ENCODE data around the gene SHTN1.

SHTN1 gene

DNA sequence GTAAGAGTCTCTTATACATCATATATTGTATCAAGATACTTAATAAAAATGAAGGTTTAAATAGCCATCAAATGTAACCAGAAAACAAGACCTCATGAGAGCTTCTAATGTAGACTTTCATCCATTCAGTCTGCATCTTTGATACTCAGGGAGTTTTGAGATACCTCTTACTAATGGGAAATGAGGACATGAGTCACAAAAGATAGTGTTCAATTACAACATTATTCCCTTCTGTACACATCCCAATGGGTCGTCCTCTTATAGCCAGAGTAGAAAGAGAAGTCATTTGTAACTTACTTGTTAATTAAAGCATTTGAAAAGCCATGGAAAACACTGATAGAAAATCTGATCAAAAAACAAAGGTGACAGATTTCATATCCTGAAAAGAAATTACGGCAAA lies 19.4 kb downstream of the SHTN1 start:
- no peak for DNase-seq (ENCODE audit: low read depth, low spot score)

DNA sequence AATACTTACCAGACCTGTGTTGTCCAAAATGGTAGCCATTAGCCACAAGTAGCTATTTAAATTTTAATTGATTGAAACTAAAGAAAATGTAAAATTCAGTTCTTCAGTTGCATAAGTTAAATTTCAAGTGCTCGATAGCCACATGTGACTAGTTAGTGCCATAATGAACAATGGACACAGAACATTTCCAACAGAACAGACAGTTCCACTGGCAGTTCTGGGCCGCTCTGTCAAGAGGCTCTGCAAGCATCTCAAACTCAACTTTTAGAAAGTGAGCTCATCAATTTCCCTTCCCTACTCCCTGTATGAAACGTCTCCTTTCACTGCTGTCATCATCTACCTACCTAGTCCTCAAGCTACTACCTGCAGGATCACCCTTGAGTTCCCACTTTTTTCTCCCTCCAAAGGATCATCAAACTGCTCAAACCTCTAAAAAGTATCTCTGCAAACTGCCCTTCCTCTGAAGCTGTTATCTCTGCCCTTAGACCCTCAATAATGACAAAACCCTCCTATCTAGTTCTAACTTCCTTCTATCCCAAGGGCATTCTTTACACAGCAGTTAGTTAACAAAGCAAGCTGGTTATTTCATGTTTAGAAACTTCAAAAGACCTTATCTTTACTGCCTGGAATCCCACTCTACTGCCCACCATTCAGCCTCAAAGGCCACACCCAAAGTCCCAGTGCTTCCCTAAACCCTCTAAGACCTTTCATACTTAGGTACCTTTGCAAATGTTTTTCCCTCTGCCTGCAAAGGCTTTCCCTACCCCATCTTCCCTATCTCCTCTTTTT lies 20.6 kb downstream of the SHTN1 start:
- DNase-seq (ENCODE audit: low read depth, low spot score), result no peak

DNA sequence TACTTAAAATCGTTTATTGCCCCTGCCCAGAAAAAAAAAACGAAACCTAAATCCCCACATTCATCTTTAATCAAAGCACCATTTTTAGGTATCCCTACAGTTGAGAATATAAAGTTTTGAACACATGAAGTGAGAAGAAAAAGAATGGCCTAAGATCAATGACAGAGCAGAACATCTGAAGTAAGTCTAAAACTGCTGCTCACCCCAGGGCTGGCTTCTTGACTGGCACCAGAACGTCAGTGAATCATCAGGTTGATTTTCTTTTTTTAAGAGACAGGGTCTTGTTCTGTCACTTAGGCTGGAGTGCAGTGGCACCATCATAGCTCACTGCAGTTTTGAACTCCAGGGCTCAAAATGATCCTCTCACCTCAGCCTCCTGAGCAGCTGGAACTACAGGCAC lies 24.9 kb downstream of the SHTN1 start:
- no peak for DNase-seq (ENCODE audit: low read depth, low spot score)

DNA sequence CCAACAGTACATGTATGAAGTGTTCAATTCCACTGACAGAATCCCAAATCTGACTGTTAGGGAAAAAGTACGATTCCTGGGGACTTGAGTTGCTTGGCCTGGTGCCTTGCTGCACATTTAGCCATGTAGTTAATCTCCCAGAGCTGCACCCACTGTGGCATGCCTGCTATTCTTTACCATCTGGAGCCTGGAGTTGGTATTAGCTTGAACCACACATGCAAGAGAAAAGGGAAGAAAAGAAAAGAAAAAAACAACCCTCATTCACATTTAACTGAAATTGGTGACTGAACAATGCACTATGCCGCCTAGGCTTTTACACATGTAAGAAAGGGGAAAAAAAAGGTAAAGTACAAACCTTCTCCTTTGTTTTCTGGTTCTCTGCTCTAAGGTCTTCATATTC lies 26.1 kb downstream of the SHTN1 start:
- no peak for DNase-seq (ENCODE audit: low read depth, low spot score)

DNA sequence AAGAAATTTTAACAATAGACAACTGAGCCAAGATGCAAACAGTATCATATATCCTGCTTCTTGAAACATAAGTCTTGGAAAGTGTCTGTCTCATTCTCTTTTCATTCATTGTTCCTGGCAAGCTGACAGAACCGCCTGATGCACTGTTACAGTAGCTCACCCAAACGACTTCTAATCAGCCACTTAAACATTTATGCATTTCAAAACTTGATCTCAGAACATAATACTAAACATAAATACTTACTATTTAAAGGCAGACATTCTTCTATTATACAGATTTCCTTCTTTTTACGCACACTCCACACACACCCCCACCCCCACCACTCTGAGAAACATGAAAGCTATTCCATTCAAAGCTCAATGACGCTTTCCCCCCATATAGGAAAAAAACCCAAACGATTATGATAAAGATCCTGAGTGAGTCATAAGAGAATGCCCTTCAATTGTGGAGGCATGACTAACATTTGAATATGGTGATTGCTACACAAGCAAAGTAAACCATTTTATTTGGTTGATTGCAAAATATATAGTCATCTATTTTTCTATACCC lies 30.5 kb downstream of the SHTN1 start:
- DNase-seq (ENCODE audit: low read depth, low spot score), result no peak

DNA sequence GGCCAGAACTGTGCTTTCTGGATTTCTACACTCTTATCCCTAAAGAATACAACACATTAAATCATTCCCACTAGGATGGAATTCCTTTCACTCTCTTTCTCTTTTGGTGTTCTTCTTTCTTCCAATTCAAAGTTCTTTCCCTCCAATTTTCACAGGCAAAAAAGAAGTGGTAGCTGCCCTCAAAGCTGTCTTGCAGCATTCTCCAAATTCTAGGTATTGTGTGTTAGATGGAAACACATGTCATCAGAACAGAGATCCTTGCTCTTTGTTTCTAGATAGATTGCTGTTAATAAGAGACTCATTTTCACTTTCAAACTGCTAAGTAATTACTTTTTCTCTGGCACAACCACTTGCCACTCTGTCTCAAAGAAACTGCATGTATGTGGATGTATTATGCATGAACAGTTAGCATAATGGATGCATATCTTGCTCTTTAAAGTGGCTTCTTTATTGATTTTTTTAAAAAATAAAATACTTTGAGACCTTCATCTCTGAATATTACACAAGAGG lies 31.0 kb downstream of the SHTN1 start:
- DNase-seq (ENCODE audit: low read depth, low spot score), result no peak

DNA sequence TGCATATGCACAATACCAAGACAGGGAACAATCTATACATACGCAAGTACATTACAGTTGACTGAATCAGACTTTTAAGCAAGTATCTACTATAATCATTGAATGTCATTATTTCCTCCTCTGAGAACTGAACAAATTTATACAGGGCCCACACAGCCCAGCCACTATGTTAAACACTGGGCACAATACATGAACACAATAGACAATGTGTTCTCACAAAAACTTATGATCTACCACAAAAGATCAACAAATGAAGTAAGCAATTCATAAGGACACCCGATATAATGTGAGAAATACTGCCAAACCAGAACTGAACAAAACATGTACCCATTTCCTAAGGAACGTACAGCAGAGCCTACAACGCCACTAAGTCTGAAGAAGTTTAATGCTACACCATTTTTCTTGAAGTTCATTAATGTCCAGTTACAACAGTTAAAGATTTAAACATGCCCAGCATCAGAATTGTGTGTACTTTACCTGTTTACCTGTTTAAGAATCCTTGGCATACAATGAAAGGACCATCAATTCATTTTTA lies 31.5 kb downstream of the SHTN1 start:
- DNase-seq (ENCODE audit: low read depth, low spot score), result no peak

DNA sequence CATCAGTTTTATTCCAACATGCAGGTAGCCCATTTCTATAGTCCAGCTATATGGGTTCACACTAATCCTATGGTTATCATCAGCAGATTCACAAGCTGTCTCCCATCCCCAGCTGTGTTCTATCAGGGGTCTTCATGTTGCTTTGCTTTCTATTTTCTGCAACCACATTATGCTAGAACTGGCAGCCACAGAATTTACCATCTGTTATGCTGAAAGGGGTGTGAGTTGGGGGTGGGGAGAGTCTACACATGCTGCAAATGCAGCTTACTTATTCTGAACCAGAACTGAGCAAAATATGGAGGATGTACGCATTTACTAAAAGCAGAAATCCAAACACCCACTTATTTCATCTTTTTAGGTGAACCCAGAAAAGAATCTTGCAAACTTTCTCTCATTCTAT lies 32.9 kb downstream of the SHTN1 start:
- no peak for DNase-seq (ENCODE audit: low read depth, low spot score)

DNA sequence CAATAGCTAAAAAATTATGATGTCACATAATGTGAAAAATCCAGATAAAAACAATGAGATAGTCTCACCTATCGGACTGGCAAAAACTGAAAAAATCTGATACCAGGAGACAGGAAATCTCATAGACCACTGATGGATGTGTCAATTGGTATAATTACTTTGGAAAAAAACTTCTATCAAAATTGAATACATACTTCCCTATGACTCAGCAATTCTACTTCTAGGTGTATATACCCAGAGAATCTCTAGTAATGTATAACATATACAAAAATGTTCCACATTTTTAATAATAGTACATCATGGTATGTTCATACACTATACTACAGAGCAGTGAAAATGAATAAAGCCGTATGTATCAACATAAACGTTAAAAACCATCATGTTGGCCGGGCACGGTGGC lies 34.9 kb downstream of the SHTN1 start:
- DNase-seq (ENCODE audit: low read depth, low spot score), result no peak

DNA sequence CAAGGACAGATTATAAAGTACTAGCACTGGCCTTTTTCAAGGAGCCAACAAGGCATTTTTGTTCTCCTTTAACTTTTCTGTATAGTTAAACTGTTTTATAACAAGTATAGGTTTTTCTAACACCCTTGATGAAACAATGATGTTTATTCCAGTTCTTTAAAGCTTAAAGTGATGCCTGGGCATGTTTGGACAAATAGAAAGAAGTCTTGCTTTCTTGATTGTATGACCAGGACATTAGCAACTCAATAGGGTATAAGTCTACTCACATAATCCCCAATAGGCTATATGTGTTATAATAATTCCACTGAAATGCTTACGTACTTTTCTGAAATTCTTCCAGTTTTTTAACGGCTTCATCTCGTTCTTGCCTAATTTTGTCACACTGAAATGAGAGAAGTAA lies 36.7 kb downstream of the SHTN1 start:
- no peak for DNase-seq (ENCODE audit: low read depth, low spot score)

DNA sequence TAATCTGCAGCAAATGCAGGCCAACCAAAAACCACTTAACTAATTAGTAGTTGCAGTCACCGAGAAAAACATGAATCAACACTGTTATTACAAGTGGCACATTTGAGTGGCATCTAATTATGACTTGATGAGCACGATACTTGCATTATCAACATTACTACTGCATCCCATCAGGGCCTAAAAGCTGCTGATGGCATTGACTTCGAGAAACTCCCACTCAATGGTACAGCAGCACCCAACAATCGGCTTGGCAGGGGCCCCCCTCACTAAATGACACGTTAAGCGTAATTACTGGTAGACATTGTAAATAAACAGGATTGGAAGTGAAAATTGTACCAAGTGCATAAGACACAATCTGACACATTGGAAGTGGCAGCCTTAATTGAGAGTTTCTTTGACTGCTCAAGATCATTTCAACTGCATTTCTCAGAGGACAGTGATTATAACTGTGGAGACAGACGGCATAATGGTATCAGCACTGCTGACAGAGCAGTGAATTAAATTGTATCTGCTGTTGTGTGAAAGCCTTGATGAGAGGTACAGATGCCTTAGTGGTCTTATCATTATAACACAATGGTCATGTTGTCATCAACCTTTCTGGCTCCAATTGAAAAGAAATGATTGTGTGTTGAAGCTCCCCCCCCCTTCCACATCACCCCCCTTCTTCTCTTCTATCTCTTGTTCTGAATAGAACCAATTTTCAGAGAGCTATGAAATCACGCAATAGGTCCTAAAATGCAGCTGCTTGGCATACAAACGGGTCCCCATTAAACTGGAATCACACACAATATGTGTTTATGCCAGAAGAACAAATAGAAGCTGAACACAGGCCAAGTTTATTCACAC lies 43.4 kb downstream of the SHTN1 start:
- DNase-seq (ENCODE audit: low read depth, low spot score), result no peak

DNA sequence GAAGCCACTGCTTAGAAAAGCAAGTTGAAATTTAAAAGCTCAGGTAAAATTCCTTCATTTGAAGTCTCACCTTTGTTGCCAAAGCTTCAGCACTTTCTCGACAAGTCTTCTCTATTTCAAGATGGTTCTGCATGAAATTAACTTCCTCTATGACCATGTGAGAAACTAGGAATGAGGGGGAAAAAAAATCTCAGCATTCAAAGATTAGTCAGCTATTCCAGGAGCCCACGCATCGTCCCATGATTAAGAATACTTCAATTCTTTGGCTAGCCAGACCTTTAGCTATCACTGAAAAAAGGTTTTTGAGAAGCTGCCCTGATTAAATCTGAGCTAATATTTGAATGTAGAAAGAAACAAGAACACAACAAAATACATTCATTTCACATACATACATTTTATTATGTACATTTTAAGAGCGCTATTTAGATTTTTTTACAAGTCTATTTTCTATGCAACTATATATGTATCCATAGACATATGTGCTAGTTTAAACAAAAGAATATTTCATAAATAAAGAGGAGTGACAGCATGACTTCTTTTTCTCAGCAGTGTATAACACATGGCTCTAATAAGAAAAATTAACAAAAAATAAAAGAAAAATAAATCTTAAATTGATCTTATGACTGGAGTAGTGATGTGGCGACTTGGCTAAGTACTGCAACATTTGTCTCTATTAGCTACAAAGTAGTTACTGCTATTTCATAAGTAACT lies 44.8 kb downstream of the SHTN1 start:
- no peak for DNase-seq (ENCODE audit: low read depth, low spot score)

DNA sequence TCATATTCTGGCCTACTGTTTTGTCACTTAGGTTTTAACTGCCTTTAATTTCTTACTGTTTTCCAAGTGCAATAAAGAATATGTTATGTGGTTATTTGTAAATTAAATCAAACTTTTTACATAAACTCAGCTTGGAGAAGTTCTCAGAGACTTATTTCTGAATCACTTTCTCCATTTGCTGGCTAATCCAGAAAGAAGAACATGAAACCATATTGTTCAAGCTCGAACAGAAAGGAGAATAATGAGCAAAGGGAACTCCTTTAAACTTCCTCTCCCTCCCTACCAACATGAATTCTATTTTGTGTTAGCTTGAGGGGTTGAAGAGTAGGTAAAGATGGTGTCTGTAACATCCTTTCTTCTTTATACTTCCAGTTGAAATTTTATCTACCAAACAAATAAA lies 52.3 kb downstream of the SHTN1 start:
- DNase-seq (ENCODE audit: low read depth, low spot score), result no peak

DNA sequence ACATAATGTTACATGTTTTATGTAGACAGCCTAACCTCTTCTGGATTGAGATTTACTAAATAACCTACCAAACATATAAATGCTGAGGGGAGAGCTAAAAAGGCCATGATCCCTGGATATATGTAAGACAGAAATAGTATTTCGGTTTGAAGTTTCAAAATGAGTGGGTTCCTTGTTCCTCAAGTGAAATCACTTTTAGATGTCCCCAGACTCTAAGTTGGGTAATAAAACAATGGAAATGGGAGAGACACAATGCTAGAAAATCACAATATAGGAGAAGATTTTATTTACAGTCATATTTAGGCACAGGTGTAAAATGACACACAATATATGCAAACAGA lies 56.5 kb downstream of the SHTN1 start:
- DNase-seq (ENCODE audit: low read depth, low spot score), result no peak

DNA sequence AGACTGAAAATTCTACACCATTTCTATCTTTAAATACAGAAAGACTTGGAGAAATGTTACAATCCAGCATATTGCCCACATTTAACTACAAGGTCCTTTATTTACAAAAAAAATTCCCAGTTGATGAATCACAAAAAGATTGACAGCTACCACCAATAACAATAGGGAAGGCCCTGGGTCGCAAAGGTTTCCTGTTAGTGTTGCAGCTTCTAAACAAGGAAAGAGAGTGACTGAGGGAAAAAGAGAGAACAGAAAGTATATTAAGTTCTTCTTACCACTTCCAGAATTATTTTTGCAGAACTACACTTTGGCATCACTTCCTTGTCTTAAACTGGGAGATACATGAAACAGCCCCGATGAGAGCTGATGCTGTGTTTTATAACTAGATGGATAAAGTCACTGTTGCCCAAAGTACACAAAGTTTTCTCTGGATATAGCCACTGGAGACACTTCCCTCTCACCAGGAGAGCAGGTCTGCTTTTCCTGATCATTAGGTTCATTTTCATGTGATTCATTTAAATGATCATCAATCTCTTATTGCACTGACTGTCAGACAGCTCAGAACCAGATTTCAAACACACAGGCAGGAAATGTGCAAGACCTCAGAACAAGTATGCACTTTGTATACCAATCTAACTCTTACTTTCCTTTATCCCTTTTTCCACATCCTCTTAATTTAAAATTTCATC lies 57.0 kb downstream of the SHTN1 start:
- no peak for DNase-seq (ENCODE audit: low read depth, low spot score)

DNA sequence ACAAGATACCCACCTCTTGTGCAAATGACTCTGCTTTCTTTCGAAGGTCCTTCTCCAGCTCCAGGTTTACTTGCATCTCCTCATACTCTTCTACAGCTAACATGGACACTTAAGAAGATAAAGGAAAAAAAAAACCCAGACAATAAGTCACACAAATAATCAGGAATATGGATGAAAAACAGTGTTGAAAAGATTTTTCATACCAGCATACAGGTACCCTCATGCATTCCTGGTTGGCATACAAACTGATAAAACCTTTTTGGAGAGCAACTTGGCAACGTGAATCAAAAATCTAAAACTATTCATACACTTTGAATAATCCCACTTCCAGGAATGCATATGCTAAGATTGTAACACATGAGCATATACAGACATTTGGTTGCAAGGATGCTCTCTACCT lies 60.1 kb downstream of the SHTN1 start:
- no peak for DNase-seq (ENCODE audit: low read depth, low spot score)

DNA sequence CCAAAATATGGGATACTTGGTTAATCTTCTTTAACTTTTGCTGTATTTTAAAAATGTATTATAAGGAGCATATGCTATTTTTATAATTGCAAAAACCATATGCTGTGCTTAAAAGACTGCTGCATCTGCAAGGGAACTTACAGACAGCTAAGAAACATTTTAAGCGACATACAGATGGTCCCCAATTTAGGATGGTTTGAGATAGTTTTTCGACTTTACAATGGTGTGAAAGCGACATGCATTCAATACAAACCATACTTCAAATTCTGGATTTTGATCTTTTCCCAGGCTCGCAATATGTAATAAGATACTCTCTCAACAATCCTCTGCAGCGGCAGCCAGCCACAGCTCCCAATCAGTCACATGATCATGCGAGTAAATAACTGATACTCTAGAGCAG lies 73.2 kb downstream of the SHTN1 start:
- DNase-seq (ENCODE audit: low read depth, low spot score), result no peak

DNA sequence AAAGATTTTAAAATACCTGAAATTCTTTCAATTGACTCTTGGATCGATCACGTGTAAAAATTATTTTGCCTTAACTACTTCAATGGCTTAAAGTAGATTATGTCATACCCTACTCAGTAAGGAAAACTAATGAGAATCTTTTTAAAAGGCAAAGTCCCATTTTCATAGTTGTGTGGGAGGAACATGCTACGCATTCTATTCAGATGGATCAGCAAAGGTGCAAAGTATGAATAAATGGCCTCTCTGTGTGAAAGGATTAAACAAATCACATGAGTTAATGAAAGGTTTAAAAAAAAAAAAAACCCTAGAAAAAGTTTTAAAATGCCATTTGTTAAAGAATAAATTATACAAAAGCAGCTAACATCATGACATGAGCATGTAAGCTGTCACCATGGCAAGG lies 78.6 kb downstream of the SHTN1 start:
- DNase-seq (ENCODE audit: low read depth, low spot score), result no peak

DNA sequence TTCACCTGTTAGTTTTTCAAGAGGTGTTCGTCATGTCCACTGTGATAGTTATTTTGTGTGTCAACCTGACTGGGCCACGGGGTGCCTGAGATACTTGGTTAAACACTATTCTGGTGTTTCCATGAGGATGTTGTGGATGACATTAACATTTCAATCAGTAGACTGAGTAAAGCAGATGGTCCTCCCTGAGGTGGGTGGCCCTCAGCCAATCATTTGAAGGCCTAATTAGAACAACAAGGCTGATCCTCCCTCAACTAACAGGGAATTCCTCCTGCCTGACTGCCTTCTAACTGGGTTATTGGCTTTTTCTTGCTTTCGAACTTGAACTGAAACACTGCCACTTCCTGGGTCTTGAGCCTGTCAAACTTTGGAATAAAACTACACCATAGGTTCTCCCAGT lies 79.9 kb downstream of the SHTN1 start:
- DNase-seq (ENCODE audit: low read depth, low spot score), result no peak

DNA sequence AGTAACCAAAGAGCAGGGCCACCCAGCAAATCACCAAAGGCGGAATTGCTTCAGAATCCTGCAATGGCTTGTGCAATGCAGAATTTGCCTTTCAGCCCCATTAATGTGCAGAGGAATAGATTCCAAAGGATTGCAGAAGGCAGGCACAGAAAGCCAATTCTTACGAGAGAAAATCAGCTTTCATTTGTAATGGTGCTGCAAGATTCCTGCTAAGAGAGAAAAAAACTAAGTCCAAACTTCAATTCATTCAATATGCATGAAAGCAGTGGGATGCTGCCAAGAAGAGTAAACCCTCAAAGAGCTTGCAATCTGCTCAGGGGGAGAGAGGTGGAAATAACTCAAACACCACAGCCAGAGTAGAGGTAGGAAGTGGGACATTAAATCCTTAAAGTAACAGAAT lies 85.3 kb downstream of the SHTN1 start:
- no peak for DNase-seq (ENCODE audit: low read depth, low spot score)

DNA sequence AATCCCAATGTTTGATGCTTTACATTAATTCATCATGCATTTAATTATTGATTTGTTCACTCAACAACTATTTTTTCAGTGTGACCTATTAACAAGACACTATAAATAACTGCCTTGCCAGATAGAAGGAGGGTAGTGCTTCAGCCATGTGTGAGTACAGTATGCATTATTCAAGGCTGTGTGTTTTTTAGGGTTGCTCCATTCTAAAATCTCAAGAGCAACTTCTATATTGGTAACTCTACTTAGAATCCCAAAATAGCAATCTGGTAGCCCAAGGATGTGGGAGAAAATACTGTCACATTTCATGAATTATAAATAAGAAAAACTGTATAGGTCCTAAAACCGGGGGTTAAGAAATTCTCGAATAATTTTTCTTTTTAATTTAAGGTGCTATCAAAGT lies 85.8 kb downstream of the SHTN1 start:
- DNase-seq (ENCODE audit: low read depth, low spot score), result no peak

Data from activated naive CD8-positive, alpha-beta T cell treated with anti-CD3 and anti-CD28 coated beads, Interleukin-2, amount 50 U/mL, for 16 hours (primary cell).